Endothelial cell of hepatic sinusoid (primary cell): ENCODE measurements around the gene EEF1A2.

Source experiments
- in situ Hi-C: cut with HindIII; loops from 2 replicates; pipeline ENCODE4 v1.10.0; 2017; ENCODE audit warnings: low sequenced_read_pairs

The EEF1A2 gene

GRCh38 chr20:63498960-63499337 lies at the start of gene EEF1A2:
EEF1A2 (minus strand) TSS chr20:63499083; CDS start chr20:63497763, 1,320 bp downstream.
- in situ Hi-C loops, result no loop called here

- in situ Hi-C loops, result no loop called here
Measured at GRCh38 chr20:63548542-63548941, 49.7 kb upstream of the EEF1A2 start.

- in situ Hi-C loops, result no loop called here
Measured at GRCh38 chr20:63547725-63548480, 49.0 kb upstream of the EEF1A2 start, which contains the start of gene SRMS. SRMS (minus strand) TSS chr20:63547749; CDS start chr20:63547463, 286 bp downstream.

- in situ Hi-C loops, result no loop called here
Measured at GRCh38 chr20:63546956-63547724, 48.3 kb upstream of the EEF1A2 start.

- in situ Hi-C loops, result no loop called here
Measured at GRCh38 chr20:63546256-63546955, 47.5 kb upstream of the EEF1A2 start.

GRCh38 chr20:63545814-63546213 lies 46.9 kb upstream of the EEF1A2 start:
- in situ Hi-C loops, result no loop called here

GRCh38 chr20:63544958-63545516 lies 46.2 kb upstream of the EEF1A2 start:
- in situ Hi-C loops, result no loop called here

GRCh38 chr20:63544241-63544957 lies 45.5 kb upstream of the EEF1A2 start:
- in situ Hi-C loops, result no loop called here

GRCh38 chr20:63543733-63544132 lies 44.9 kb upstream of the EEF1A2 start:
- in situ Hi-C loops, result no loop called here

GRCh38 chr20:63543131-63543530 lies 44.2 kb upstream of the EEF1A2 start:
- in situ Hi-C loops, result no loop called here

- in situ Hi-C loops, result no loop called here
Measured at GRCh38 chr20:63542696-63543095, 43.8 kb upstream of the EEF1A2 start.

- in situ Hi-C loops, result no loop called here
Measured at GRCh38 chr20:63542031-63542559, 43.2 kb upstream of the EEF1A2 start.

- in situ Hi-C loops, result no loop called here
Measured at GRCh38 chr20:63541371-63541770, 42.5 kb upstream of the EEF1A2 start.

- in situ Hi-C loops, result no loop called here
Measured at GRCh38 chr20:63540417-63541186, 41.7 kb upstream of the EEF1A2 start.

GRCh38 chr20:63539441-63540370 lies 40.8 kb upstream of the EEF1A2 start:
- in situ Hi-C loops, result loop anchor here (5.0 to 10.0 kb wide), 6 partner anchors 55 to 343 kb away; partner anchors contain the start of gene KCNQ2

- in situ Hi-C loops, result loop anchor here (5.0 to 10.0 kb wide), 6 partner anchors 56 to 343 kb away; partner anchors contain the start of gene KCNQ2
Measured at GRCh38 chr20:63539092-63539430, 40.2 kb upstream of the EEF1A2 start.

- in situ Hi-C loops, result loop anchor here (5.0 to 10.0 kb wide), 6 partner anchors 56 to 344 kb away; partner anchors contain the start of gene KCNQ2
Measured at GRCh38 chr20:63538204-63539091, 39.6 kb upstream of the EEF1A2 start.
